ENCODE results near the gene CASP8. TPM values are rescaled to one million over a fixed set of nuclear protein-coding genes. Genes with fewer than 3 reads are reported as not detected.
A peak's percentile ranks its signal among the peaks of the same experiment; 100 is the strongest.

Gene CASP8
- 20.9 and 27.6 TPM in 2 replicates for total RNA-seq

GRCh38 chr2:201260302-201260800 is at the start of gene CASP8:
Gene CASP8, plus strand, starts transcription at chr2:201260536. Its CDS starts 5,951 bp downstream, at chr2:201266487.
- no peaks in the 10 kb centered on the region for H3K27me3 ChIP-seq (ENCODE audit: control insufficient read depth, insufficient read depth, low read length)
- H3K36me3 ChIP-seq (ENCODE audit: control insufficient read depth, insufficient read depth, low read length), result no peaks in the 10 kb centered on the region
- no peak within 1 kb of the TSS for H3K4me3 ChIP-seq (ENCODE audit: low read depth, low read length)
- DNase-seq (ENCODE audit: low read depth) (peak; percentile 67), FAIRE-seq (no peak)
- TF ChIP-seq CTCF (IDR thresholded peaks at IDR 0.05; ENCODE audit: insufficient read depth, low read length, severe bottlenecking), result no peak

GRCh38 chr2:201215963-201216362 is 44.4 kb upstream of the CASP8 start:
- DNase-seq (ENCODE audit: low read depth), result no peak
- H3K27me3 ChIP-seq (ENCODE audit: control insufficient read depth, insufficient read depth, low read length), result no peaks in the 10 kb centered on the region
- TF ChIP-seq CTCF (IDR thresholded peaks at IDR 0.05; ENCODE audit: insufficient read depth, low read length, severe bottlenecking), result no peak
- H3K36me3 ChIP-seq (ENCODE audit: control insufficient read depth, insufficient read depth, low read length), result peaks cover 1% of the 10 kb centered on the region
- no peak for FAIRE-seq
- no peak overlapping the region for H3K4me3 ChIP-seq (ENCODE audit: low read depth, low read length)

- H3K4me3 ChIP-seq (ENCODE audit: low read depth, low read length), result no peak overlapping the region
- H3K36me3 ChIP-seq (ENCODE audit: control insufficient read depth, insufficient read depth, low read length), result peaks cover 1% of the 10 kb centered on the region
- DNase-seq (ENCODE audit: low read depth), result no peak
- FAIRE-seq, result no peak
- no peak for TF ChIP-seq CTCF (IDR thresholded peaks at IDR 0.05; ENCODE audit: insufficient read depth, low read length, severe bottlenecking)
- no peaks in the 10 kb centered on the region for H3K27me3 ChIP-seq (ENCODE audit: control insufficient read depth, insufficient read depth, low read length)
These were observed 43.4 kb upstream of the CASP8 start for GRCh38 chr2:201216918-201217317.

- FAIRE-seq, result no peak
- no peaks in the 10 kb centered on the region for H3K27me3 ChIP-seq (ENCODE audit: control insufficient read depth, insufficient read depth, low read length)
- peaks cover 1% of the 10 kb centered on the region for H3K36me3 ChIP-seq (ENCODE audit: control insufficient read depth, insufficient read depth, low read length)
- no peak overlapping the region for H3K4me3 ChIP-seq (ENCODE audit: low read depth, low read length)
- no peak for TF ChIP-seq CTCF (IDR thresholded peaks at IDR 0.05; ENCODE audit: insufficient read depth, low read length, severe bottlenecking)
- peak; percentile 76 for DNase-seq (ENCODE audit: low read depth)
These were observed 41.6 kb upstream of the CASP8 start for GRCh38 chr2:201218780-201219179.

GRCh38 chr2:201219328-201220096 is 40.8 kb upstream of the CASP8 start:
- FAIRE-seq, result no peak
- Histone ChIP-seq H3K36me3 (ENCODE audit: control insufficient read depth, insufficient read depth, low read length) (peaks cover 1% of the 10 kb centered on the region), H3K4me3 (ENCODE audit: low read depth, low read length) (no peak overlapping the region), H3K27me3 (ENCODE audit: control insufficient read depth, insufficient read depth, low read length) (no peaks in the 10 kb centered on the region)
- no peak for TF ChIP-seq CTCF (IDR thresholded peaks at IDR 0.05; ENCODE audit: insufficient read depth, low read length, severe bottlenecking)
- no peak for DNase-seq (ENCODE audit: low read depth)

All from bronchial epithelial cell (primary cell).